ENCODE measurements around the gene NFKBIA.

- no peak for TF ChIP-seq CTCF (optimal IDR thresholded peaks at IDR 0.05 in 1 of 3, IDR thresholded peaks at IDR 0.05 in 1 of 3, conservative IDR thresholded peaks at IDR 0.05 in 1 of 3; ENCODE audit: extremely low read depth in 1 of 3, insufficient read depth in 2 of 3, low read length in 3 of 3)
- no peak for TF ChIP-seq EZH2 (IDR thresholded peaks at IDR 0.05; ENCODE audit: low read length)
These were observed 33.6 kb downstream of the NFKBIA start for GRCh38 chr14:35370969-35371368.

All from keratinocyte (primary cell).